Esophagus muscularis mucosa (tissue), 4 donors: ENCODE data around the gene CPT1A. TPM values are rescaled to one million over a fixed set of nuclear protein-coding genes. Genes with fewer than 3 reads are reported as not detected.
A peak's percentile ranks its signal among the peaks of the same experiment; 100 is the strongest.

ENCODE experiments used
- DNase-seq: peaks from one replicate; pipeline ENCODE4 v3.0.0-alpha.2; 2017; ENCODE audit errors: extremely low spot score
- H3K27ac ChIP-seq, 4 donors: fragments of 200-600 bp; sonication (generic); replicated peaks in 1 of 4; 1 replicate in 3 of 4; 2 replicates in 1 of 4; pipeline ENCODE4 v1.5.1; 2016 to 2019; ENCODE audit warnings: mild to moderate bottlenecking in 1 of 4
- H3K27me3 ChIP-seq, 4 donors: fragments of 200-600 bp; sonication (generic); one replicate each; pipeline versions ENCODE4 v1.5.1 to v1.6.0; 2016 to 2019
- H3K36me3 ChIP-seq, 4 donors: fragments of 200-600 bp; sonication (generic); one replicate each; pipeline ENCODE4 v1.5.1; 2016 to 2019
- H3K4me1 ChIP-seq, 4 donors: fragments of 200-600 bp; sonication (generic); one replicate each; pipeline ENCODE4 v1.5.1; 2016 to 2019
- H3K4me3 ChIP-seq, 4 donors: fragments of 200-600 bp; sonication (generic); 1 replicate in 2 of 4; 2 replicates in 2 of 4; pipeline ENCODE4 v1.5.1; 2016 to 2019; ENCODE audit warnings: mild to moderate bottlenecking in 4 of 4, moderate library complexity in 1 of 4
- H3K9me3 ChIP-seq, 4 donors: fragments of 200-600 bp; sonication (generic); 1 replicate in 3 of 4; 2 replicates in 1 of 4; pipeline ENCODE4 v1.5.1; 2016 to 2019
- EP300 ChIP-seq: sonication (generic); formaldehyde crosslinking; IDR thresholded peaks from one replicate; pipeline ENCODE4 v1.6.1; 2017; ENCODE audit warnings: antibody characterized with exemption
- POLR2A ChIP-seq: fragments of 450-650 bp; IDR thresholded peaks from one replicate; pipeline ENCODE4 v1.6.1; 2017; ENCODE audit warnings: antibody characterized with exemption, moderate library complexity, mild to moderate bottlenecking, low read depth
- POLR2AphosphoS5 ChIP-seq, 2 donors: sonication (generic); formaldehyde crosslinking; IDR thresholded peaks; one replicate each; pipeline ENCODE4 v1.6.1; 2017; ENCODE audit warnings: antibody characterized with exemption in 2 of 2
- WGBS: methylation state at CpG from one replicate; pipeline ENCODE4 v1.1.5; 2018; 5-methylcytosine and 5-hydroxymethylcytosine counted together
- intact Hi-C: fragments of 100-400 bp; cut with DNase I; formaldehyde crosslinking; loops from one replicate; pipeline ENCODE4 v1.15.1; 2023
- total RNA-seq, 4 donors: library from RNA; depleted of rRNA; stranded (reverse); fragments of >200 nt; gene quantifications; one replicate each; pipeline versions ENCODE4 v1.1.0 to v1.2.1, GENCODE V29; 2016
- TF ChIP-seq, protein P1 (sequence below), 3 experiments: fragments of 200-600 bp in 2 of 3; fragments of 450-650 bp in 1 of 3; sonication (generic) in 2 of 3; IDR thresholded peaks; one replicate each; pipeline ENCODE4 v1.5.1; 2017 to 2019; ENCODE audit warnings: antibody characterized with exemption in 3 of 3, mild to moderate bottlenecking in 2 of 3, moderate library complexity in 1 of 3

Gene CPT1A
- total RNA-seq, 4 donors from 2014 or later: 36.1 to 122 (median 77.5) TPM

DNA sequence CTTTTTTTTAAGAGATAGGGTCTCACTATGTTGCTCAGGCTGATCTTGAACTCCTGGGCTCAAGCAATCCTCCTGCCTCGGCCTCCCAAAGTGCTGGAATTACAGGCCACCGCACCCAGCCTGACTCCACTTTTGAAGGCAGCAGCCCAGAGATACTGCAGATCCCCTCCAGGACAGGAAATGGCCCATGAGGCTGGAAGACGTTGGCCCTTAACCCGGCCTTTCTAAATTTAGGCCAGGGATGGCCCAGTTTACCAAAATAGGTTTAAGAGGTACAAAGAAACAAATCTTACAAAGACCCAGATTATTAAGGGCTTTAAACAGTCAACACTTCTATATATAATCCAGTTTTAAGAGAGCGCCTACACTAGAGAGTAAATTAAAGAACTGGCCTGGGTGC, 32.2 kb downstream of the CPT1A start:
- Histone ChIP-seq H3K36me3 (peaks cover 28 to 90% (median 72%) of the 10 kb centered on the region in 4 donors), H3K4me1 (peaks cover 23 to 29% (median 27%) of the 10 kb centered on the region in 4 donors), H3K27me3 (no peaks in the 10 kb centered on the region), H3K9me3 (no peaks in the 10 kb centered on the region), H3K27ac (peak overlapping the region in 2 of 4 donors; percentile 5 to 25), H3K4me3 (no peak overlapping the region)
- 72% methylated on average over 5 of the region's 5 CpGs for WGBS
- TF ChIP-seq, protein P1, sequence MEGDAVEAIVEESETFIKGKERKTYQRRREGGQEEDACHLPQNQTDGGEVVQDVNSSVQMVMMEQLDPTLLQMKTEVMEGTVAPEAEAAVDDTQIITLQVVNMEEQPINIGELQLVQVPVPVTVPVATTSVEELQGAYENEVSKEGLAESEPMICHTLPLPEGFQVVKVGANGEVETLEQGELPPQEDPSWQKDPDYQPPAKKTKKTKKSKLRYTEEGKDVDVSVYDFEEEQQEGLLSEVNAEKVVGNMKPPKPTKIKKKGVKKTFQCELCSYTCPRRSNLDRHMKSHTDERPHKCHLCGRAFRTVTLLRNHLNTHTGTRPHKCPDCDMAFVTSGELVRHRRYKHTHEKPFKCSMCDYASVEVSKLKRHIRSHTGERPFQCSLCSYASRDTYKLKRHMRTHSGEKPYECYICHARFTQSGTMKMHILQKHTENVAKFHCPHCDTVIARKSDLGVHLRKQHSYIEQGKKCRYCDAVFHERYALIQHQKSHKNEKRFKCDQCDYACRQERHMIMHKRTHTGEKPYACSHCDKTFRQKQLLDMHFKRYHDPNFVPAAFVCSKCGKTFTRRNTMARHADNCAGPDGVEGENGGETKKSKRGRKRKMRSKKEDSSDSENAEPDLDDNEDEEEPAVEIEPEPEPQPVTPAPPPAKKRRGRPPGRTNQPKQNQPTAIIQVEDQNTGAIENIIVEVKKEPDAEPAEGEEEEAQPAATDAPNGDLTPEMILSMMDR (IDR thresholded peaks at IDR 0.05): no peak
- TF ChIP-seq POLR2AphosphoS5 (IDR thresholded peaks at IDR 0.05): no peak
- no peak for TF ChIP-seq POLR2A
- no peak for TF ChIP-seq EP300
- intact Hi-C loops: no loop called here
- DNase-seq: no peak

DNA sequence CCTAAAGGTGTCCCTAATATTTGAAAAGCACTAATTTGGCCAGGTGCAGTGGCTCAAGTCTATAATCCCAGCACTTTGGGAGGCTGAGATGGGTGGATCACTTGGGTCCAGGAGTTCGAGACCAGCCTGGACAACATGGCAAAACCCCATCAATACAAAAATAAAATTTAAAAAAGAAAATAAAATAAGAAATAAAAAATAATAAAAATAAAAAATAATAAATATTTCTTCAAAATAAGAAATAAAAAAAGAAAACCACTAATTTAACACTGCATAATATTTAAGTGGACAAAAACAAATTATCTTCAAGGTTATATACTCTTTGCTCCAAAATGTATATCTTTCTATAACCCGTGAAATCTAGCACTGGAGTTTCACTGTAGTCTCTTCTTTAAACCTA, 32.9 kb downstream of the CPT1A start:
- WGBS: 94% methylated on average over 2 of the region's 2 CpGs
- no peak for DNase-seq
- intact Hi-C loops: no loop called here
- Histone ChIP-seq H3K27ac (no peak overlapping the region), H3K27me3 (no peaks in the 10 kb centered on the region), H3K36me3 (peaks cover 35 to 90% (median 72%) of the 10 kb centered on the region in 4 donors), H3K9me3 (no peaks in the 10 kb centered on the region), H3K4me1 (peaks cover 23 to 29% (median 27%) of the 10 kb centered on the region in 4 donors), H3K4me3 (no peak overlapping the region)
- TF ChIP-seq EP300 (no peak), POLR2AphosphoS5 (IDR thresholded peaks at IDR 0.05) (no peak), POLR2A (no peak)
- TF ChIP-seq, protein P1 (IDR thresholded peaks at IDR 0.05): no peak

DNA sequence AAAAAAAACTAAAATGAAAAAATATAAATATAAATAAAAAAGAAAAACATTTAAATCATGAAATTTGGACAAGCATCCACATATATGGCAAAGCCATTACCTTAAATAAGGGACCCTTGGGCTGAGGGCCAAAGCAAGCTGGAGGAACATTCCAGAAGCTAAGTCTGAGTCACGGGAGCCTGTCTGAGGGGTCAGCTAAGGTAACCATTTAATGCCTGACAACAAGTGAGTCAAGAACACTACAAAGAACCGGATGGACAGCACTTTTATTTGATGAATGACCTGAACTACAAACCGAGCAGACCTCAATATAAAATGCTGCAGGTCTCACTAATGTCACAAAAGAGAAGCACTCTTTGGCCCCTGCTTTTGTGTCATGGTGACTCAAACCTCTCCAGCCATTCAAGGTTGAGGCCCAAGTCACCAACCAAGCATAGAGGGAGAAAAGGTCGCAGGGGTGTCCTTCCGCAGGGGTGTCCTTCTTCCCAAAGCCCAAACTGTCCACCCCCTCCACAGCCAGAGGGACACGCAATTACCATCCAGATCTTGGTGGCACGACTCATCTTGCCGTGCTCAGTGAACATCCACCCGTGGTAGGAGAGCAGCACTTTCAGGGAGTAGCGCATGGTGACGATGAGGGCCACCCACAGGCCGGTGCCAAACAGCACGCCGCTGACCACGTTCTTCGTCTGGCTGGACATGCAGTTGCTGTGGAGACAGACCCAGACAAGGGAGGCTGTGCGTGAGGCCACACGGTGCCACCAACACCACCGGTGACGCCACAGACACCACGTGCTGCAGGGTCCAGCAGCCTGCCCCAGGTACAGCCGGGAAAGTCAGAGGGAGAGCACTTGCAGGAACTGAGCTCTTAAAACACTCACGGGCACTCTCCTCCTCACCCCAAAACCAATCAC, 34.5 kb downstream of the CPT1A start:
- H3K27ac ChIP-seq: no peak overlapping the region
- no peaks in the 10 kb centered on the region for H3K9me3 ChIP-seq
- H3K4me1 ChIP-seq: peaks cover 23 to 29% (median 27%) of the 10 kb centered on the region in 4 donors
- H3K27me3 ChIP-seq: no peaks in the 10 kb centered on the region
- intact Hi-C loops: no loop called here
- TF ChIP-seq POLR2AphosphoS5 (IDR thresholded peaks at IDR 0.05): peak in 1 of 2 donors; percentile 45
- TF ChIP-seq, protein P1 (IDR thresholded peaks at IDR 0.05): no peak
- no peak for TF ChIP-seq POLR2A
- 80% methylated on average over 13 of the region's 23 CpGs for WGBS
- no peak overlapping the region for H3K4me3 ChIP-seq
- peaks cover 46 to 90% (median 73%) of the 10 kb centered on the region in 4 donors for H3K36me3 ChIP-seq
- DNase-seq: no peak

DNA sequence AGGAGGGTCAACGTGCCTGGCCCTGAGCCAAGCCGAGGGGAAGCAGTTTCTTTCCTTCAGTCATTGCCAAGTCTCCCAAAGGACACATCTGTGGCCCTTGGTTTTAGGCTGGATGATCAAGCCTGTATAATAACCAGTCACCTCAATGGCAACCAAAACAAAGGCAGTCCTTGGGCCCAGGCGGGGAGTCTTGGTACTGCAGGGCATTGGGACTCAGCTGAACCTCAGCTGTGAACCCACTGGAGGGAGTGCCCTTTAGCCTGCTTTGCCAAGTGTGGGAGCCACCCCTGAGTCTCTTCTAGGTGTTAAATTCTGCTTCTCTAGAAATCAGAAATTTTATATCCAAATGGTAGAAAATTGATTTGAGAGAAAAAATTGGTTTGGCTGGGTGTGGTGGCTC, 36.9 kb downstream of the CPT1A start:
- intact Hi-C loops: no loop called here

More for the DNA sequence above, 36.9 kb downstream of the CPT1A start:
- TF ChIP-seq POLR2A (no peak), POLR2AphosphoS5 (IDR thresholded peaks at IDR 0.05) (no peak), EP300 (no peak)
- TF ChIP-seq, protein P1 (IDR thresholded peaks at IDR 0.05): no peak
- Histone ChIP-seq H3K9me3 (no peaks in the 10 kb centered on the region), H3K4me3 (no peak overlapping the region), H3K27ac (no peak overlapping the region), H3K27me3 (no peaks in the 10 kb centered on the region), H3K4me1 (peaks cover 12 to 21% (median 19%) of the 10 kb centered on the region in 4 donors), H3K36me3 (peaks cover 59 to 91% (median 78%) of the 10 kb centered on the region in 4 donors)
- WGBS: 66% methylated on average over 3 of the region's 3 CpGs
- no peak for DNase-seq
